Breast epithelium (tissue), 3 donors: ENCODE results near the gene JPH2.

Source experiments
- CTCF ChIP-seq, 3 donors: fragments of 450-650 bp; IDR thresholded peaks; one replicate each; pipeline ENCODE4 v1.5.1; 2016 to 2017; ENCODE audit warnings: antibody characterized with exemption in 3 of 3, mild to moderate bottlenecking in 3 of 3, moderate library complexity in 3 of 3
- POLR2A ChIP-seq: fragments of 450-650 bp; IDR thresholded peaks from one replicate; pipeline ENCODE4 v1.6.1; 2016; ENCODE audit warnings: antibody characterized with exemption, mild to moderate bottlenecking, moderate library complexity
- POLR2AphosphoS5 ChIP-seq, 3 donors: sonication (generic); formaldehyde crosslinking; IDR thresholded peaks; one replicate each; pipeline ENCODE4 v1.6.1; 2017; ENCODE audit warnings: antibody characterized with exemption in 3 of 3

- TF ChIP-seq CTCF (IDR thresholded peaks at IDR 0.05) (no peak), POLR2A (no peak), POLR2AphosphoS5 (IDR thresholded peaks at IDR 0.05) (no peak)
Observed at GRCh38 chr20:44120676-44121425, 66.1 kb downstream of the JPH2 start.
